IPS-18a (cell line): ENCODE data around the gene PHC2.

Experiments used
- H3K27ac ChIP-seq: one replicate; pipeline ENCODE4 v1.5.1; 2013; ENCODE audit warnings: low read length
- H3K27me3 ChIP-seq: one replicate; pipeline ENCODE4 v1.6.1; 2013; ENCODE audit warnings: mild to moderate bottlenecking, low read length; ENCODE audit not compliant: control insufficient read depth, insufficient read depth
- H3K36me3 ChIP-seq: one replicate; pipeline ENCODE4 v1.6.1; 2013; ENCODE audit warnings: low read depth, low read length; ENCODE audit not compliant: control insufficient read depth
- H3K4me1 ChIP-seq: one replicate; pipeline ENCODE4 v1.6.1; 2013; ENCODE audit warnings: low read depth, low read length; ENCODE audit not compliant: control insufficient read depth
- H3K4me3 ChIP-seq: one replicate; pipeline ENCODE4 v1.5.1; 2013; ENCODE audit warnings: low read length
- H3K9ac ChIP-seq: one replicate; pipeline ENCODE4 v1.6.1; 2013; ENCODE audit warnings: mild to moderate bottlenecking, low read length, moderate library complexity
- H3K9me3 ChIP-seq: one replicate; pipeline ENCODE4 v1.6.1; 2013; ENCODE audit warnings: low read depth, low read length; ENCODE audit not compliant: control insufficient read depth

PHC2 gene

DNA sequence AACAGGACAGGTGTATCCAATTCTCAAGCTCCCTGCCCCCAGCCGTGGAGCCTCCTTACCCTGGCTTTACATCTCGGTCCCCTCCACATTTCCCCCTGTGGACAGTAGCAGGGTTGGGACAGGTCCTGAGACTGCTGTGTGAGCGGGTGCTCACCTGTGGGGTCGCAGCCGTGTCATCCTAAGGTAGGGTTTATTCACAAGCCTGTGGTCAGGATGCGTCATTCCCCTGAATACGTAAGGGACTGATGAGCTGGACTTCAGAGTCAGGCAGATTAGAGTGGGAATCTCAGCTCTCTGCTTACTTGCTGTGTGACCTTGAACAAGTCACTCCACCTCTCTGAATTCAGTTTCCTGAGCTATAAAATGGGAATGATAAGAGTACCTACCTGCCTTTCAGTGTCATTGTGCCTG, 156.9 kb downstream of the PHC2 start:
- no peaks in the 10 kb centered on the region for H3K27me3 ChIP-seq
- no peak overlapping the region for H3K27ac ChIP-seq
- no peak overlapping the region for H3K4me3 ChIP-seq
- peaks cover 4% of the 10 kb centered on the region for H3K4me1 ChIP-seq
- H3K9ac ChIP-seq = no peak overlapping the region
- H3K36me3 ChIP-seq = peaks cover 8% of the 10 kb centered on the region
- no peaks in the 10 kb centered on the region for H3K9me3 ChIP-seq
